Measurements from ENCODE around the gene GLYR1.

DNA sequence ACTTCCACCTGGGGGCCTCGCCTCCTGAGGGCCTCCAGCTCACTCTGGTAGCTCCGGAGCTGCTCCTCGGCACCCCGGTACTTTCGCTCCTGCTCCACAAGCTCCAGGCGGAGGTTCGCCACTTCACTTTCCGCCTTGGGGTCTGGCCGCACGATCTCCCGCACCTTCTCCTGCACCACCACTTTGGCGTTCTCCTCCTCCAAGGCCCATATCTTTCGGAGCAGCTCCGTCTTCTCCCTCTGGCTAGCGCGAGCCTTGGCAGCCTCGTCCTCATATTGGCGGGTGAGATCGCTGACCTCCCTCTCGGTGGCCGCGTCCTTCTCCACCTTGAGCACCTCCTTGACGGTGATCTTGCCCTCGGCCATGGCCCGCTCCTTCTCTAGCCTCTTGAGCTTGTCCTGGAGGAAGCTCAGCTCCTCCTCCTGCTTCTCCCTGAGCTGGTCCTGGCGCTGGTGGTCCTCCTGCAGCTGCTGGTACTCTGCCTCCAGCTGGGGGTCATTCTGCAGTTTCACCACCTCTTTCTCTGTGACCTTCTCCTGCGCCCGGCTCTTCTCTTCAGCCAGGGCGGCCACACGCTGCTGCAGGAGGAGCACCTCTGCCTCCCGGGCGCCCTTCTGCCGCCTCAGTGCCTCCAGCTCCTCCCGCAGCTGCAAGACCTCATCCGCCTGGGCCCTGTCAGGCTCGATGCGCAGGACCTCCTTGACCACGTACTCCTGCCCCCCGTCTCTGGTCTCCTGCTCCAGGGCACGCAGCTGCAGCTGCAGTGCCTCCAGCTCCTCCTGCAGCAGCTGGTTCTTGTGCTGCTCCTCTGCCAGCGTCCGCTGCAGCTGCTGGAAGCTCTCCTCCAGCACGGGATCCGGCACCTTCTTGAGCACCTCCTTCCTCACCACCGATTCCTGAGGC, 38.1 kb upstream of the GLYR1 start:
- TF ChIP-seq, protein P1, sequence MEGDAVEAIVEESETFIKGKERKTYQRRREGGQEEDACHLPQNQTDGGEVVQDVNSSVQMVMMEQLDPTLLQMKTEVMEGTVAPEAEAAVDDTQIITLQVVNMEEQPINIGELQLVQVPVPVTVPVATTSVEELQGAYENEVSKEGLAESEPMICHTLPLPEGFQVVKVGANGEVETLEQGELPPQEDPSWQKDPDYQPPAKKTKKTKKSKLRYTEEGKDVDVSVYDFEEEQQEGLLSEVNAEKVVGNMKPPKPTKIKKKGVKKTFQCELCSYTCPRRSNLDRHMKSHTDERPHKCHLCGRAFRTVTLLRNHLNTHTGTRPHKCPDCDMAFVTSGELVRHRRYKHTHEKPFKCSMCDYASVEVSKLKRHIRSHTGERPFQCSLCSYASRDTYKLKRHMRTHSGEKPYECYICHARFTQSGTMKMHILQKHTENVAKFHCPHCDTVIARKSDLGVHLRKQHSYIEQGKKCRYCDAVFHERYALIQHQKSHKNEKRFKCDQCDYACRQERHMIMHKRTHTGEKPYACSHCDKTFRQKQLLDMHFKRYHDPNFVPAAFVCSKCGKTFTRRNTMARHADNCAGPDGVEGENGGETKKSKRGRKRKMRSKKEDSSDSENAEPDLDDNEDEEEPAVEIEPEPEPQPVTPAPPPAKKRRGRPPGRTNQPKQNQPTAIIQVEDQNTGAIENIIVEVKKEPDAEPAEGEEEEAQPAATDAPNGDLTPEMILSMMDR (conservative IDR thresholded peaks at IDR 0.05; ENCODE audit: low read depth, low read length), result no peak
- TF ChIP-seq POLR2A (IDR thresholded peaks at IDR 0.05; ENCODE audit: low read depth, low read length) (no peak), MAZ (IDR thresholded peaks at IDR 0.05; ENCODE audit: borderline replicate concordance, low read depth, low read length) (no peak), RAD21 (IDR thresholded peaks at IDR 0.05; ENCODE audit: low read length) (no peak), SMC3 (IDR thresholded peaks at IDR 0.05; ENCODE audit: low read depth, low read length) (no peak), BHLHE40 (IDR thresholded peaks at IDR 0.05; ENCODE audit: low read depth, low read length) (no peak), MAFK (IDR thresholded peaks at IDR 0.05; ENCODE audit: low read depth, low read length) (no peak), MXI1 (IDR thresholded peaks at IDR 0.05; ENCODE audit: borderline replicate concordance, low read depth, low read length) (no peak), RFX5 (IDR thresholded peaks at IDR 0.05; ENCODE audit: low read depth, low read length) (no peak), RCOR1 (IDR thresholded peaks at IDR 0.05; ENCODE audit: insufficient replicate concordance, low read length) (no peak), FOS (IDR thresholded peaks at IDR 0.05; ENCODE audit: low read depth, low read length) (no peak), CEBPB (IDR thresholded peaks at IDR 0.05; ENCODE audit: low read depth, low read length) (no peak), CHD1 (IDR thresholded peaks at IDR 0.05; ENCODE audit: low read depth, low read length) (no peak)
- TF ChIP-seq, protein P2, sequence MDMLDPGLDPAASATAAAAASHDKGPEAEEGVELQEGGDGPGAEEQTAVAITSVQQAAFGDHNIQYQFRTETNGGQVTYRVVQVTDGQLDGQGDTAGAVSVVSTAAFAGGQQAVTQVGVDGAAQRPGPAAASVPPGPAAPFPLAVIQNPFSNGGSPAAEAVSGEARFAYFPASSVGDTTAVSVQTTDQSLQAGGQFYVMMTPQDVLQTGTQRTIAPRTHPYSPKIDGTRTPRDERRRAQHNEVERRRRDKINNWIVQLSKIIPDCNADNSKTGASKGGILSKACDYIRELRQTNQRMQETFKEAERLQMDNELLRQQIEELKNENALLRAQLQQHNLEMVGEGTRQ (IDR thresholded peaks at IDR 0.05; ENCODE audit: low read depth, low read length), result no peak
